Loucy (cell line): ENCODE results near the gene ACTL8.

ENCODE experiments used
- EZH2phosphoT487 ChIP-seq: fragments of 200-600 bp; IDR thresholded peaks from 2 replicates; pipeline ENCODE4 v1.6.1; 2018; ENCODE audit warnings: antibody characterized with exemption, mild to moderate bottlenecking, moderate library complexity, borderline replicate concordance
- TF ChIP-seq, protein P1 (sequence below): fragments of 200-600 bp; sonication (generic); conservative IDR thresholded peaks from 2 replicates; pipeline ENCODE4 v1.5.1; 2014; ENCODE audit warnings: mild to moderate bottlenecking, antibody characterized with exemption, low read length

DNA sequence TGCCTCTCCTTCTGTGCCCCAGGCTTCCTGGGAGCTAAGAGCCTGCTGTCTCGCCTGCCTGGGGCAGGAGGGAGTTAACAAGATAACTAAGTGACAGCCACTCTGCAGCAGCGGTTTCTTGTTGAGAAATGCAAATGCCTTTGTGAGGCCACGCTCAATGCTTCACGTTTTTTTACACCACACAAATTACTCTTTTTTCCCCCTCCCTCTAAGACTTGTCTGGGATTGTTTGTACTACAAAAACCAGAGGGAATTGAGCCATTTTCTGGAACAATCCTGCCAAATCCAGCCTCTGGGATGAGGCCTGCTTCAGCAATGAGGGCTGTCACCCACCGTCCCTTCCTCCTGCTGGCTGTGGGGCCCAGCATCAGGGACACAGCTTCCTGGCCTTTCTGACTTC lies 119.6 kb downstream of the ACTL8 start:
- TF ChIP-seq, protein P1, sequence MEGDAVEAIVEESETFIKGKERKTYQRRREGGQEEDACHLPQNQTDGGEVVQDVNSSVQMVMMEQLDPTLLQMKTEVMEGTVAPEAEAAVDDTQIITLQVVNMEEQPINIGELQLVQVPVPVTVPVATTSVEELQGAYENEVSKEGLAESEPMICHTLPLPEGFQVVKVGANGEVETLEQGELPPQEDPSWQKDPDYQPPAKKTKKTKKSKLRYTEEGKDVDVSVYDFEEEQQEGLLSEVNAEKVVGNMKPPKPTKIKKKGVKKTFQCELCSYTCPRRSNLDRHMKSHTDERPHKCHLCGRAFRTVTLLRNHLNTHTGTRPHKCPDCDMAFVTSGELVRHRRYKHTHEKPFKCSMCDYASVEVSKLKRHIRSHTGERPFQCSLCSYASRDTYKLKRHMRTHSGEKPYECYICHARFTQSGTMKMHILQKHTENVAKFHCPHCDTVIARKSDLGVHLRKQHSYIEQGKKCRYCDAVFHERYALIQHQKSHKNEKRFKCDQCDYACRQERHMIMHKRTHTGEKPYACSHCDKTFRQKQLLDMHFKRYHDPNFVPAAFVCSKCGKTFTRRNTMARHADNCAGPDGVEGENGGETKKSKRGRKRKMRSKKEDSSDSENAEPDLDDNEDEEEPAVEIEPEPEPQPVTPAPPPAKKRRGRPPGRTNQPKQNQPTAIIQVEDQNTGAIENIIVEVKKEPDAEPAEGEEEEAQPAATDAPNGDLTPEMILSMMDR = no peak
- no peak for TF ChIP-seq EZH2phosphoT487
